Tibial nerve (tissue), 3 donors: ENCODE results near the gene OR4D11.
"Not testable (repeated sequence)": the region's sequence is repeated elsewhere in the genome, so short reads cannot be mapped to it uniquely, and the experiment has no call there.

Experiments used
- CTCF ChIP-seq, 5 experiments: fragments of 200-600 bp in 3 of 5; fragments of 450-650 bp in 2 of 5; sonication (generic) in 3 of 5; IDR thresholded peaks; one replicate each; pipeline ENCODE4 v1.5.1; 2016 to 2019; ENCODE audit warnings: antibody characterized with exemption in 5 of 5, mild to moderate bottlenecking in 3 of 5, moderate library complexity in 2 of 5
- POLR2A ChIP-seq, 2 donors: fragments of 450-650 bp; IDR thresholded peaks; one replicate each; pipeline ENCODE4 v1.6.1; 2017; ENCODE audit warnings: antibody characterized with exemption in 2 of 2, mild to moderate bottlenecking in 2 of 2, moderate library complexity in 2 of 2

GRCh38 chr11:59543713-59544112 is 40.3 kb downstream of the OR4D11 start:
- not testable (repeated sequence) for TF ChIP-seq POLR2A, CTCF (IDR thresholded peaks at IDR 0.05)
